ENCODE measurements around the gene GLYATL2.

Gene GLYATL2, protein sequence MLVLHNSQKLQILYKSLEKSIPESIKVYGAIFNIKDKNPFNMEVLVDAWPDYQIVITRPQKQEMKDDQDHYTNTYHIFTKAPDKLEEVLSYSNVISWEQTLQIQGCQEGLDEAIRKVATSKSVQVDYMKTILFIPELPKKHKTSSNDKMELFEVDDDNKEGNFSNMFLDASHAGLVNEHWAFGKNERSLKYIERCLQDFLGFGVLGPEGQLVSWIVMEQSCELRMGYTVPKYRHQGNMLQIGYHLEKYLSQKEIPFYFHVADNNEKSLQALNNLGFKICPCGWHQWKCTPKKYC

GRCh38 chr11:58844361-58845005 is at the start of gene GLYATL2:
Gene GLYATL2 (minus strand): TSS chr11:58844704. CDS start chr11:58839612, 5,092 bp downstream.
- TF ChIP-seq, protein P1, sequence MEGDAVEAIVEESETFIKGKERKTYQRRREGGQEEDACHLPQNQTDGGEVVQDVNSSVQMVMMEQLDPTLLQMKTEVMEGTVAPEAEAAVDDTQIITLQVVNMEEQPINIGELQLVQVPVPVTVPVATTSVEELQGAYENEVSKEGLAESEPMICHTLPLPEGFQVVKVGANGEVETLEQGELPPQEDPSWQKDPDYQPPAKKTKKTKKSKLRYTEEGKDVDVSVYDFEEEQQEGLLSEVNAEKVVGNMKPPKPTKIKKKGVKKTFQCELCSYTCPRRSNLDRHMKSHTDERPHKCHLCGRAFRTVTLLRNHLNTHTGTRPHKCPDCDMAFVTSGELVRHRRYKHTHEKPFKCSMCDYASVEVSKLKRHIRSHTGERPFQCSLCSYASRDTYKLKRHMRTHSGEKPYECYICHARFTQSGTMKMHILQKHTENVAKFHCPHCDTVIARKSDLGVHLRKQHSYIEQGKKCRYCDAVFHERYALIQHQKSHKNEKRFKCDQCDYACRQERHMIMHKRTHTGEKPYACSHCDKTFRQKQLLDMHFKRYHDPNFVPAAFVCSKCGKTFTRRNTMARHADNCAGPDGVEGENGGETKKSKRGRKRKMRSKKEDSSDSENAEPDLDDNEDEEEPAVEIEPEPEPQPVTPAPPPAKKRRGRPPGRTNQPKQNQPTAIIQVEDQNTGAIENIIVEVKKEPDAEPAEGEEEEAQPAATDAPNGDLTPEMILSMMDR (IDR thresholded peaks at IDR 0.05) = no peak

GRCh38 chr11:58893899-58894298 is 49.4 kb upstream of the GLYATL2 start:
- TF ChIP-seq, protein P1 (IDR thresholded peaks at IDR 0.05) = no peak

- TF ChIP-seq, protein P1 (IDR thresholded peaks at IDR 0.05) = no peak
Measured at GRCh38 chr11:58888579-58888978, 44.1 kb upstream of the GLYATL2 start.

GRCh38 chr11:58887452-58887851 is 42.9 kb upstream of the GLYATL2 start:
- TF ChIP-seq, protein P1 (IDR thresholded peaks at IDR 0.05) = no peak

- TF ChIP-seq, protein P1 (IDR thresholded peaks at IDR 0.05) = no peak
Measured at GRCh38 chr11:58880625-58881024, 36.1 kb upstream of the GLYATL2 start.

- TF ChIP-seq, protein P1 (IDR thresholded peaks at IDR 0.05) = no peak
Measured at GRCh38 chr11:58880166-58880565, 35.7 kb upstream of the GLYATL2 start.

DNA sequence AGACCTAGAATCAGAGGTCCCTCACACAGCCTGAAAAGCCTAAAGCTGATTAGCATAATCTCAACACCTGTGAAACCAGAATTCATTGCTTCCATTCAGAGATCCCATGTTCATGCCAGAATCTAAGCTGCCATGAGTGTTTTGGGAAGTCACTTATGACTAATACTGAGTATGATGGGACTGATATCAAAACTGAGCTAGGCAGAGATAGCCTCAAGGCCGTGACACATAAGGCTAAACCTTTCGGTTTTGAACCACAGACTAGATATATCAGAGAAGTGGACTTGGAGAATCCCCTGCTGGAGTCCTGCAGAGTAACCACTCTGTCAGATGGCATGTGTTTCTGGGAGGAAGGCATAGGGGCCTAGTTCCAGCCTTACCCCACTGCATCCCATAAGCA is 23.1 kb upstream of the GLYATL2 start:
- TF ChIP-seq, protein P1 (IDR thresholded peaks at IDR 0.05) = no peak

Data from LNCAP (cell line).